Right cardiac atrium (tissue), 5 donors: Measurements from ENCODE around the gene ZDHHC7. TPM values are rescaled to one million over a fixed set of nuclear protein-coding genes. Genes with fewer than 3 reads are reported as not detected.
A peak's percentile ranks its signal among the peaks of the same experiment; 100 is the strongest.
"Not testable (repeated sequence)": the region's sequence is repeated elsewhere in the genome, so short reads cannot be mapped to it uniquely, and the experiment has no call there.

Source experiments
- ATAC-seq, 2 donors: fragments of 200-7000 bp; cut with Tn5 transposase; one replicate each; pipeline versions ENCODE4 v1.8.0 to v1.9.1; 2020; ENCODE audit warnings: moderate library complexity in 2 of 2, mild to moderate bottlenecking in 1 of 2
- DNase-seq, 3 donors: peaks; one replicate each; pipeline ENCODE4 v3.0.0-alpha.2; 2020
- H3K27ac ChIP-seq: one replicate; pipeline ENCODE4 v1.5.1; 2013; ENCODE audit warnings: mild to moderate bottlenecking, low read length, control low read depth, moderate library complexity
- H3K27me3 ChIP-seq: one replicate; pipeline ENCODE4 v1.6.1; 2013; ENCODE audit not compliant: control insufficient read depth, insufficient read depth
- H3K4me1 ChIP-seq: one replicate; pipeline ENCODE4 v1.6.1; 2013; ENCODE audit warnings: low read length; ENCODE audit not compliant: control insufficient read depth, insufficient read depth
- H3K4me3 ChIP-seq: one replicate; pipeline ENCODE4 v1.5.1; 2013; ENCODE audit warnings: low read length, control low read depth
- H3K9me3 ChIP-seq: one replicate; pipeline ENCODE4 v1.6.1; 2013; ENCODE audit warnings: low read length; ENCODE audit not compliant: control insufficient read depth
- WGBS: extraction: QIAGEN DNeasy Blood & Tissue Kit; methylation state at CpG from one replicate; pipeline ENCODE4 v1.1.7; 2013; 5-methylcytosine and 5-hydroxymethylcytosine counted together
- intact Hi-C, 4 donors: fragments of 100-400 bp; cut with DNase I; formaldehyde crosslinking; loops; one replicate each; pipeline versions ENCODE4 v1.11.0 to v1.14.0; 2022 to 2023
- polyA plus RNA-seq: library from polyadenylated mRNA; stranded (reverse); fragments of 200-250 nt; gene quantifications from one replicate; pipeline ENCODE4 v1.2.3, GENCODE V29; 2013
- total RNA-seq, 4 donors: library from RNA; stranded (reverse); fragmentation: NEBNext Ultra II Directional; extraction: Animal tissue kit (Norgen Biotek cat#: 25700); gene quantifications; one replicate each; pipeline ENCODE4 v1.2.1, GENCODE V29; 2021
- donor health status: healthy with polysubstance abuse.
- donor health status: DM: no; HTN: yes; CAD: no.
- donor health status: DM: no; HTN: no; CAD: no.
- donor health status: DM: no; HTN: yes; CAD: no; lungs with severe emphysema.
- donor health status: DM: yes; HTN: yes; CAD: no.

The ZDHHC7 gene
- total and polyA plus RNA-seq, 5 donors: 19.4 to 39.2 (median 36.3) TPM

DNA sequence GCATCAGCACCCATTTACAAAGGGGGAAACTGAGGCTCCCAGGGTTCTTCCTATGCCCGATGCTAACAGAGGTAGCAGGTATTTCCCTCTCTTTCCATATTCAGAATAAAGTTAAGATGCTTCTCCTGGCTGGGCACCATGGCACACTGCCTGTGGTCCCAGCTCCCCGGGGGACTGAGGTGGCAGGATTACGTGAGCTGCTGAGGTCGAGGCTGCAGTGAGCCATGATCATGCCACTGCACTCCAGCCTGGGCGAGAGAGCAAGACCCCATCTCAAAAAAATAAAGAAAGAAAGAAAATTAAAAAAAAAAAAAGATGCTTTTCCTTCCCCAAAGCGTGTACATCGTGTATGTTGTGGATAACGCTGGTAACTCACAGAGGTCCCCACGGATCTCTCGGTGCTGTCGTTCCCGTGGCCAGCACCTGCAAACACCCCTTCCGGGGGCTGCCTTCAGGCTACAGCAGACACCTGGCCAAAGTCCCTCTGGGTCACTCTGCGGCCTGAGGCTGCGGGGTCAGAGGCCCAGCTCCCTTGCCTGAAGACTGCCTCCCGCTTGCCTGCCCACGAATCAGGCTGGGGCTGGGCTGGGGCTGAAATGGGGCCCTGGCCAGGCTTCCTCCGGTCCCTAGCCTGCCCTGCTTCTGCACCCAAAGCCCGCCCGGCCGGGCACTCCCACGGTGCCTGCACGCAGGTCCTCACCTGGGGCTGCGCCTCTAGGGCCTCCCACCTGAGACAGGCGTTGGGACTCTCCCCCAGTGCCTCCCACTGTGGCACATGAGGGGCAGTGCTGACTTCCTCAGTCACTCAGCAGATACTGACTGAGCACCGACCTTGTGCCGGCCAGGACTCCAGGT lies 63.1 kb downstream of the ZDHHC7 start:
- intact Hi-C loops: no loop called here
- H3K27ac ChIP-seq: no peak overlapping the region
- H3K27me3 ChIP-seq: no peaks in the 10 kb centered on the region
- H3K4me3 ChIP-seq: no peak overlapping the region
- H3K4me1 ChIP-seq: peaks cover 4% of the 10 kb centered on the region
- no peaks in the 10 kb centered on the region for H3K9me3 ChIP-seq
- DNase-seq: peak in 2 of 3 donors; percentile 35 to 37
- 85% methylated on average over 27 of the region's 27 CpGs for WGBS
- no peak for ATAC-seq

DNA sequence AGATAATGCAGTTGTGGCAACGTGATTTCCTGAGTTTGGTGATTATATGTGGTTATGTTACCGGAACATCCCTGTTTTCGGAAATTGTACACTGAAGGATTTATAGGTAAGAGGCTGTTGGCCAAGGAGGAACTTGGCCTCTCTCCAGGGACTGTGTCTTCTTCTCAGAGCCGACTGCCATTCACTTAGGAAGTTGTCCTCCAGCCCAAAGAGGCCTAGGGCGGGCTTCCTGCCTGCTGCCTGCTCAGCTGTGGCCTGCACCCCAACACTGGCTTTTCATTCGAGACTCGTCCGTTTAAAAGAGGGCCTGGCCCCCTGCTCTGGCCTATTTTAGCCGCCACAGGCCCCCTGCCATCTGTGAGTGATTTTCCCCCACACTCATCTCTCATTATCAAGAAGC lies 64.3 kb downstream of the ZDHHC7 start:
- H3K27me3 ChIP-seq: no peaks in the 10 kb centered on the region
- H3K4me1 ChIP-seq: no peaks in the 10 kb centered on the region
- DNase-seq: peak in 2 of 3 donors; percentile 41 to 72
- ATAC-seq: no peak
- 65% methylated on average over 9 of the region's 9 CpGs for WGBS
- intact Hi-C loops: no loop called here
- no peak overlapping the region for H3K27ac ChIP-seq
- no peak overlapping the region for H3K4me3 ChIP-seq
- no peaks in the 10 kb centered on the region for H3K9me3 ChIP-seq

DNA sequence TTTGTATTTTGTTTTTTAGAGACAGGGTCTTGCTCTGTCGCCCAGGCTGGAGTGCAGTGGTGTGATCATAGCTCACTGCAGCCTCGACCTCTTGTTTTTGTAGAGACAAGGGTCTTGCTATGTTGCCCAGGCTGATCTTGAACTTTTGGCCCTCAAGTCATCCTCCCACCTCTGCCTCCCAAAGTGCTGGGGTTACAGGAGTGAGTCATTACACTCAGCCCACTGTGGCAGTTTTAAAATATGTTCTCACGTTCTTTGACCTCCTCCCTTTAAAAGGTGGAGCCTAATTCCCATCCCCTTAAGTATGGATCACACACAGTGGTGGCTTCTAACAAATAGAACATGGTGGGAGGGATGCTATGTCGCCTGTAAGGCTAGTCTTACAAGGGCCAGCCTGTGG lies 67.7 kb downstream of the ZDHHC7 start:
- DNase-seq (peak in 1 of 3 donors; percentile 8), ATAC-seq (no peak)
- Histone ChIP-seq H3K27me3 (no peaks in the 10 kb centered on the region), H3K9me3 (no peaks in the 10 kb centered on the region), H3K27ac (no peak overlapping the region), H3K4me3 (no peak overlapping the region), H3K4me1 (no peaks in the 10 kb centered on the region)
- intact Hi-C loops: no loop called here
- 82% methylated on average over 4 of the region's 4 CpGs for WGBS

DNA sequence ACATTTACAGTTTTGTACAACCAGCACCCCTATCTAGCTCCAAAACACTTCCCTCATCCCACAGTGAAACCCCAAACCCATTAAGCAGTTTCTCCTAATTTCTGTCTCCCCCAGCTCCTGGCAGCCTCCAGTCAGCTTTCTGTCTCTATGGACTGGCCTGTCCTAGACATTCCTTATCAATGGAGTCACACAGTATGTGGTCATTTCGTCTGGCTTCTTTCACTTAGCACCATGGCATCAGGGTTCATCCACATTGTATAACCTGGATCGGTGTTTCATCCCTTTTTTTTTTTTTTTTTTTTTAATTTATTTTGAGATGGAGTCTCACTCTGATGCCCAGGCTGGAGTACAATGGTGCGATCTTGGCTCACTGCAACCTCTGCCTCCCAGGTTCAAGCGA lies 68.5 kb downstream of the ZDHHC7 start:
- DNase-seq: peak in 1 of 3 donors; percentile 1
- 91% methylated on average over 4 of the region's 4 CpGs for WGBS
- intact Hi-C loops: no loop called here
- H3K9me3 ChIP-seq: no peaks in the 10 kb centered on the region
- no peaks in the 10 kb centered on the region for H3K4me1 ChIP-seq
- no peaks in the 10 kb centered on the region for H3K27me3 ChIP-seq
- H3K4me3 ChIP-seq: no peak overlapping the region
- no peak overlapping the region for H3K27ac ChIP-seq
- no peak for ATAC-seq

DNA sequence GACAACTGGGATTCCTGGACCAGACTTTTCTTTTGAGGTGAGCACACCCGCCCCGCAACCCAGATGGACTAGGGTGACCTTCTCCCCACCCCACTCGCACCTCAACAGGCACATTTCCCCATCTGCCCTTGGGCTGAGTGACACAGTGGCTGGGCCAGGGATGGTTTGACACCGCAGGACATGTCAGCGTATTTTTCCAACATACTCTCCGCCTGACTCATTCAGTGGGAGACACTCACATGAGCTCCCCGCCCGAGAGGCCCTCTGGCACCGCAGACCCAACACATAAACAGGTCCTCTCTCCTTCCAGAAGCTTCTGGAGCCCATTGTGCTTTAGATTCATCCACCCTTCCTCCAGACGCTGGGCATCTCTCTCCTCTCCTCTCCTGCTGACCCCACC lies 69.4 kb downstream of the ZDHHC7 start:
- no peak for ATAC-seq
- Histone ChIP-seq H3K27ac (no peak overlapping the region), H3K9me3 (no peaks in the 10 kb centered on the region), H3K27me3 (no peaks in the 10 kb centered on the region), H3K4me3 (no peak overlapping the region), H3K4me1 (no peaks in the 10 kb centered on the region)
- 93% methylated on average over 10 of the region's 10 CpGs for WGBS
- DNase-seq: peak in 2 of 3 donors; percentile 23 to 28
- intact Hi-C loops: no loop called here

DNA sequence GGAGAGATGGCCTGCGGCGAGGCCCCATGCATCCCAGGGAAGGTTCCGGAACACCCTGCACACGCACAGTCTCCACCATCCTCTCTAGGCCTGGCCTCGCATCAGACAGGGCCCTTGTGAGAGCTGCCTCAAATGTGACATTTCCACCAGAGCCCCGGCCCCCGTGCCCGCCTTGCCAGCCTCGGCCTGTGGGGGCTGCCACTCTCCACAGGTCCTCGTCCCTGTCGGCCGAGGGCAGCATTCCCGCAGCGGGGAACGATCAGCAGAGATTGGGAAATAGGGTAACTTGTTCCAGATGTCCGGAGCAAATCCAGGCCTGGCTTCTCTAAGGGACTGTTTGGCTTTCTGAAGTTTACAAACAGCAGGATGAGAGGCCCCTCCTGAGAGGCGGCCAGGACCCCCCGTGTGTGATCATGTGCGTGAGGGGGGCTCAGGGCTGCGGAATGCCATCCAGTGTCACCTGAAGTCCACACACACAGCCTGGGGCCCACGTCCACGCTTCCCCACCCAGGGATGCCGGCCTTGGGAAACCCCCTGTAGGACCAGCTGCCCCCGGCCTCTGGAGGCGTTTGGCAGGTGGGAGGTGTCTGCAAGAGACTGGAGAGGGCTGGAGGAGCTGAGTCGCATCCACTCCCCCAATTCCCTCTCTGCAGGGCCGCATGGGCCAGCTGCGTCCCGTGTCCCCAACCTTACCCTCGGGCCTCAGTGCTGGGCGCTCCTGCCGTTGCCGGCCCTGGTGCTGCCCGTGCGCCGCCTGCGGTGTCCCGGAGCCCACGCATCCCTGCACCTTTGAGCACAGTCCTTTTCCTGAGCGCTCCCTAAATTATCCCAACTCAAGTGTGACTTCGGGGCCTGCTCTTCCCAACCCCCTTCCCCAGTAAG lies 70.4 kb downstream of the ZDHHC7 start:
- ATAC-seq: peak in 1 of 2 donors; percentile 30
- Histone ChIP-seq H3K27me3 (no peaks in the 10 kb centered on the region), H3K9me3 (no peaks in the 10 kb centered on the region), H3K27ac (no peak overlapping the region), H3K4me3 (no peak overlapping the region), H3K4me1 (no peaks in the 10 kb centered on the region)
- intact Hi-C loops: no loop called here
- 83% methylated on average over 41 of the region's 41 CpGs for WGBS
- DNase-seq: peak in 2 of 3 donors; percentile 52 to 53

DNA sequence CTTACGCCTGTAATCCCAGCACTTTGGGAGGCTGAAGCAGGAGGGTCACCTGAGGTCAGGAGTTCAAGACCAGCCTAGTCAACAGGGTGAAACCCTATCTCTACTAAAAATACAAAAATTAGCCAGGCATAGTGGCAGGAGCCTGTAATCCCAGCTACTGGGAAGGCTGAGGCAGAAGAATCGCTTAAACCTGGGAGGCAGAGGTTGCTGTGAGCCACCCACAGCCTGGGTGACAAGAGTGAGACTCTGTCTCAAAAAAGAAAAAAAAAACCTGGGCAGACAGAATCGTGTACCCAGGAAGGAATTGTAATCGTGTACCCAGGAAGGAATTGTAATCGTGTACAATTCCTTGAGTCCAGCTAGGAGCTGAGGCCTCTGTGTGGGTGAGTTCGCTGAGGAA lies 72.7 kb downstream of the ZDHHC7 start:
- 84% methylated on average over 6 of the region's 6 CpGs for WGBS
- DNase-seq, intact Hi-C loops, H3K9me3 ChIP-seq, H3K4me3 ChIP-seq, ATAC-seq, H3K27ac ChIP-seq, H3K27me3 ChIP-seq, H3K4me1 ChIP-seq: not testable (repeated sequence)

DNA sequence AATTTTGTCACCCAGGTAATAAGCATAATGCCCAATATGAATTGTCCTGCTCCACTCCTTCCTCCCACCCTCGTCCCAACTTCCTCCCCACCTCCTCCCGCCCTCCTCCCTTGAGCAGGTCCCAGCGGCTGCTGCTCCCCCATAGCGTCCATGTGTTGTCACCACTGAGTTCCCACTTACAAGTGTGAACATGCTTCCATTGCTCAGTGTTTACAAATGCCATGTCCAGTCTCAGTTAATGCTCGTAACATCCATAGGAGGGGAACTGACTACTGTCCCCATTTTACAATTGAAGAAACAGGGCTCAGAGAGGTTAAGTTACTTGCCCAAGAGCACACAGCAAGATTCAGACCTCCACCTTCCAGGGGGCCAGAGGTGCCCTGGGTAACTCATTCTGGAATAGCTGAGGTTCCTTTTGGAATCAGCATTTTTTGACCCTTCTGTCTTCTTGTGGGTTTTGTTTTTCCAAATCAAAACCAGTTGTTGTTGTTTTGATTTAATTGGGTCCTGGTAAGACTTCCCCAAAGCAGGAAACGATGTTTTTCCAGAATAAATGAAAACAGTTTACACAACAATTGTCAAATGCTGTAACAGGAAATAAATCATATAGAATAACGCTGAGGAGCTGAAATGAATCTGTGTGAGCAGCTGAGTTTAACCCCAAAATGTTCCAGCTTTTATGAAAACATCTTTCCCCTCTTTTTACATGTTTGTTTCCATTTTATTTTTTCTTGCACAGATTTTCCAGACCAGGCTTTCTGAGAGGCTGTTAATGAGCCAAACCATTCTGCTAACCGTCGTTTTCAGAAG lies 73.9 kb downstream of the ZDHHC7 start:
- WGBS: 59% methylated on average over 9 of the region's 9 CpGs
- intact Hi-C loops: no loop called here
- H3K27ac ChIP-seq: no peak overlapping the region
- H3K4me1 ChIP-seq: no peaks in the 10 kb centered on the region
- no peak for ATAC-seq
- no peak overlapping the region for H3K4me3 ChIP-seq
- H3K9me3 ChIP-seq: no peaks in the 10 kb centered on the region
- DNase-seq: peak in 1 of 3 donors; percentile 30
- H3K27me3 ChIP-seq: no peaks in the 10 kb centered on the region

DNA sequence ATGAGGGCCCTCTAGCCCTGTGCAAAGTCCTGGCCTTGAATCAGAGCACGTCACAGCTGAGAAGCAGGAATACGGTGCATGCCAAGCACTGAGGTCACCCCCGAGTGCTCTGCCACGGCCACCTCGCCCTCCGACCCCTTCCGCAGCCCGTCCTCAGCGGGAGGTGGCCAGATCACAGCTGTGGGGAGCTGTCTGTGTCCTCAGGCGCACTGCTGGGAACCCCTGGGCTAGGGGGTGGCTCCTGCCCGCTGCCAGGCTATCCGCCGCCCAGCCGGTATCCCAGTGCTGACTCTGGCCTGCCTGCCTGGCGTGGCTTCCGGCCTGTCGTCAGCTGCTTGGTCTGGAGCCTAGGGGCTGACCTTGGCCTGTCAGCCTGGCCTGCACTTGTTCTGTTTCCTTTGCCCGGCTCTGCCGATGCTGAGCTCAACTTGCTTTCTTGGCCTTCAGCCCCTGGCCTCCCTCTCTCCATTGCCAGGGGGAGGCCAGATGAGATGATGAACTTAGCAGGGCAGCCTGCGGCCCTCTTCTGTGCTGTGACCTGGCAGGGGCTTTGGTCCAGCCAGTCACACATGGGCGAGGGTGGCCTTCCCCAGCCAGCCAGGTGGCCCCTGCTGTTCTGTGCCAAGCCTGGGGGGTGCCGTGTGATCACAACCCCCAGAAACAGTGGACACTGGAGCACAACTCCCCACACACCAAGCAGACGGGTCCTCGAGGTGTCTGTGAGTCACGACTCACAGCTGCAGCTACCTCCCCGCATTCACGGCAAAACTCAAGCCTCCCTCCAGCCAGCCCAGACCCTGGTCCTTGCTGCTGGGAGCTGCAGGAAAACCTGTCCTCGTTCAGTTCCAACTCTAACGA lies 77.3 kb downstream of the ZDHHC7 start:
- intact Hi-C loops: no loop called here
- Histone ChIP-seq H3K27me3 (no peaks in the 10 kb centered on the region), H3K4me1 (no peaks in the 10 kb centered on the region), H3K4me3 (no peak overlapping the region), H3K9me3 (no peaks in the 10 kb centered on the region), H3K27ac (peak overlapping the region; percentile 26)
- 47% methylated on average over 29 of the region's 29 CpGs for WGBS
- ATAC-seq: peak; percentile 92 to 93
- DNase-seq: peak; percentile 87 to 96 (median 94)

DNA sequence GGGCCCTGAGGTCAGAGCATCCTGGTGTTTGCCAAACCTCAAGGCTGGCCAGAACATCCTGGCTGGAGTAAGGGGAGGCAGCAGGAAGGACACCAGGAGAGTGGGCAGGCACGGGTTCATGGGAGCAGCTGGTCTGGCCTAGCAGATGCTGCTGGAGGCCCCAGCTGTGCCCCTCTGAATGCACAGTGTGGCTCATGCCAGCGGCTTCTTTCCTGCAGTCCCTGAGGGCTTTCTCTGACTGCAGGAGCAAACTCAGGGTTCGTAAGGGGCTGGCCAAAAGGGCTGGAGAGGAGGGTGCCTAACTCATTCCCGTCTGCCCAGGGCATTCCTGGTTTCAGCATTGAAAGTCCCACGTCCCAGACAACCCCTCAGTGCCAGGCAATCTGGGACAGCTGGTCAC lies 78.7 kb downstream of the ZDHHC7 start:
- ATAC-seq (no peak), DNase-seq (peak in 1 of 3 donors; percentile 52)
- intact Hi-C loops: no loop called here
- Histone ChIP-seq H3K27me3 (no peaks in the 10 kb centered on the region), H3K27ac (no peak overlapping the region), H3K9me3 (no peaks in the 10 kb centered on the region), H3K4me1 (no peaks in the 10 kb centered on the region), H3K4me3 (no peak overlapping the region)
- WGBS: 62% methylated on average over 5 of the region's 5 CpGs
